ENCODE measurements around the gene TRIM59.

Gene TRIM59

DNA sequence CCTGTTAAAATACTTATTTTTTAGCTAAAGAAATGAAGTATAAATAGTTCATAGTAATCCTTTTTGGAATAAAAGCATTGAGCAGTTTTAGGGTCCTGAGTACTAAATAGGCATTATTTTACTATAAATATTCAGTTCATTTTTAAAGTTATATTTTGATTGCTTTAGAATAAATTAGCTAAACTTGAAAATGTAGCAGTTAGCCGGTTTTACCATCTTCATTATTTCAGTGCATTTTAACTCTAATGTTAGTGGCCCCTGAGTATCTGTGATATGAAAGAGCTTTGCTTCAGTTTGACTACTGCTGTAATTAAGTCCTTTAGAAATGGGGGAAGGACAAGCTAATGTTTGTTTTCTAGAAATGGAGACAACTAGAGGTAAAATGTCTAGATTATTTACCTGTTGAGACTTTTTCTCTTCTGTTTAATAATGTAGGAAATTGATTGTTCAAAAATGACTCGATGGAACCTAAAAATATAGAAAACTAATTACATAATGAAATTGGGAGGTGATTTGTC, 46.5 kb downstream of the TRIM59 start:
- DNase-seq (ENCODE audit: low read depth in 2 of 2) = no peak

DNA sequence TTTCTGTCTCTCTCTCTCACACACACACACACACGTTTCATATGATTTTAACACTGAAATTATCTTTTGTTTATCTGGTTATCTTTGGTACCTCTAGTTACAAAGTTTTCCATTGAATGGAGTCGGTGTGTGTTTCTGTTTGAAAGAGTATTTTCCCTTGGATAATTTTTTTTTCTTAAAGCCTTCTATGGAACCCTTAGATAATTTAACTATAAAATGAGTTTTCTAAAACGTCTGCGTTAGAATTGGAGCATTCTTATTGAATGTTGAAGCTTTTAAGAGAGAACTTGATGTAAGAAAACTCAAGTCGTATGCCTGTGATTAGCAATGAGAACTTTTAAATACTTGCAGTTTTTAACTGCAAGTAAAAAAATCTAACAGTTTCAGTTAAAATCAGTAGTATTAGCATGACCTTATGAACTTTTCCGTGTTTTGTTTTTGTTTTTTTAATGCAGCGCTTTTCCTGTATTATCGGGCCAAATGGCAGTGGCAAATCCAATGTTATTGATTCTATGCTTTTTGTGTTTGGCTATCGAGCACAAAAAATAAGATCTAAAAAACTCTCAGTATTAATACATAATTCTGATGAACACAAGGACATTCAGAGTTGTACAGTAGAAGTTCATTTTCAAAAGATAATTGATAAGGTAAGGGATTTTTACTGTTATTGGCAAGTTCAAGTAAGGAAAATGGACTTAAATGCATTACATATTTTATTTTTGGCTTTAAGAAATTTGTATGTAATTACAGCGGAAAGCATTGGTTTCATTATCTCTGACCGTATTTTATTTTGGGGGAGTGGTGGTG, 47.2 kb downstream of the TRIM59 start:
- no peak for DNase-seq (ENCODE audit: low read depth in 2 of 2)

DNA sequence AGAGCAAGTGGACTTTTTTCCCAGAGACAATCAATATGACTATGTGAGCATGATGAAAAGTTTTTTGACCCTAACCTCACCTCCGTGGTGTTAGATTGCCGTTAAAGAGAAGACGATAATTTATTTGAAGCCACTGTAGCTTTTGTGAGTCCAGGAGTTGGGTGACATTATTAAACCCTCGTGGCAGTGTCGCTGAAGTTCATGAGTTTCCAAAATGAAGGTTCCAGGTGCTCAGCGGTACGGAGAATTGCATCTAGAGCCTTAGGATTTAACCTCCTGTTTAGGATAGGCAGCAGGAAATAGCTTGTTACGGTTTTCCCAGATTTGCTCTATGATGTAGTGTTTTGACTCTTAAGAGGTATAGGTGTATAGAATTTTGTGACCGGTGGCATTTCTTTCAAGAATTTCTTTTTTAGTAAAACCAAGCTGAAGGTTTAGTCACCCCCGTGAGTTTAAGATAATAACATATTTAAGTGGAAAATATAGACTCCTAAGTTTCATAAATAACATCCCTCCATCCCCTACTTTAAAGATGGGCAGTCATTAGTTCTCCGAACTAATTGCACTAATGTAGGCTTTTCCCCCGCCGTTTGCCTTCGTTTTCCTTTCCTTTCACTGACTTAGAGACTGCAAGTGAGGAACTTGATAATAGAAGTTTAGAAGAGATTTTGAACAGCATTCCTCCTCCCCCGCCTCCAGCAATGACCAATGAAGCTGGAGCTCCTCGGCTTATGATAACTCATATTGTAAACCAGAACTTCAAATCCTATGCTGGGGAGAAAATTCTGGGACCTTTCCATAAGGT, 48.1 kb downstream of the TRIM59 start:
- no peak for DNase-seq (ENCODE audit: low read depth in 2 of 2)

DNA sequence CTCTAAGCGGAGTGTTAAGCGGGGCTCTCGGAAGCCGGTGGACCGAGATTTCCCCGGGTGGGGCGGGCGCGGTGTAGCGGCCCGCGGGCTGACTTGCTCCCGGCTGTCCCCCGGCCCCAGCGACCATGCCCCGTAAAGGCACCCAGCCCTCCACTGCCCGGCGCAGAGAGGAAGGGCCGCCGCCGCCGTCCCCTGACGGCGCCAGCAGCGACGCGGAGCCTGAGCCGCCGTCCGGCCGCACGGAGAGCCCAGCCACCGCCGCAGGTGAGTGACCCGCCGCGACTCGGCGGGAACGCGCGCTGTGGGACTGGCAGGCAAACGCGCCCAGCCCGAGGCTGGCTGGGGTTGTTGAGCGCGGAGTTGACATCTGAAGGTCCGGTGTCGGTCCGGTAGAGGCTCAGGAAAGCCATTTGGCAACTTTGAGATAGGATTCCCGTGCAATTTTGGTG, 48.9 kb downstream of the TRIM59 start:
- DNase-seq (ENCODE audit: low read depth in 2 of 2) = no peak

DNA sequence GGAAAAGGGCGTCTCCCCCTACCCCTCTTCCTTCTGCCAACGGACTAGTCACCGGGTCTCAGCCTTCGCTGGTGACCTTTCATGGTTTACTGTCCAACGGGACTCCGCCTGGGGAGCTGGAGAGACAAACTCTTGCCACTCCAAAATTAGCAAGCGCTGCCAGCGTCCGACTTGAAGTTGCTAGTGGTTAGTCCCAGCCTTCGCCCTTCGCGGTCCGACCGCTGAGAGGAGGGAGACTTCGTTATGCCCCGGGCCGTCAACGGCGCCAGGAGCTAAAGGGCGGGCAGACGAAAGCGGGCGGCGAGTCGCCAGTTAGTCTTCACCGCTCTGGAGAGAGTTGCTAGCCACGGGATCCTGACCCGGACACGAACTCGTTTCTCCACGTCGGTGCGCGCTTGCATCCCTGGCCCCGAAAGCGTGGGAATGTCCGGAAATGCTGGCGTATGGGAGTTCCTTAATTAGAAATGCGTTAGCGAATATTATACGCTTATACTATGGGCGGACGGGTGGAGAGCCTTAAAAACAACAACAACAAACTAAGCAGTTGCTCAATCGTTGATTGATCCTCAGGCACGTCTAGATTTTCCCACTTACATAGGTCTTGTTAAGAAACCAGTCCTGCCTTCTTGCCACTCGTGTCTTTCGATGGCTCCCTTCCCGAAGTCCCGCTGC, 49.4 kb downstream of the TRIM59 start:
- DNase-seq (ENCODE audit: low read depth in 2 of 2) = no peak

DNA sequence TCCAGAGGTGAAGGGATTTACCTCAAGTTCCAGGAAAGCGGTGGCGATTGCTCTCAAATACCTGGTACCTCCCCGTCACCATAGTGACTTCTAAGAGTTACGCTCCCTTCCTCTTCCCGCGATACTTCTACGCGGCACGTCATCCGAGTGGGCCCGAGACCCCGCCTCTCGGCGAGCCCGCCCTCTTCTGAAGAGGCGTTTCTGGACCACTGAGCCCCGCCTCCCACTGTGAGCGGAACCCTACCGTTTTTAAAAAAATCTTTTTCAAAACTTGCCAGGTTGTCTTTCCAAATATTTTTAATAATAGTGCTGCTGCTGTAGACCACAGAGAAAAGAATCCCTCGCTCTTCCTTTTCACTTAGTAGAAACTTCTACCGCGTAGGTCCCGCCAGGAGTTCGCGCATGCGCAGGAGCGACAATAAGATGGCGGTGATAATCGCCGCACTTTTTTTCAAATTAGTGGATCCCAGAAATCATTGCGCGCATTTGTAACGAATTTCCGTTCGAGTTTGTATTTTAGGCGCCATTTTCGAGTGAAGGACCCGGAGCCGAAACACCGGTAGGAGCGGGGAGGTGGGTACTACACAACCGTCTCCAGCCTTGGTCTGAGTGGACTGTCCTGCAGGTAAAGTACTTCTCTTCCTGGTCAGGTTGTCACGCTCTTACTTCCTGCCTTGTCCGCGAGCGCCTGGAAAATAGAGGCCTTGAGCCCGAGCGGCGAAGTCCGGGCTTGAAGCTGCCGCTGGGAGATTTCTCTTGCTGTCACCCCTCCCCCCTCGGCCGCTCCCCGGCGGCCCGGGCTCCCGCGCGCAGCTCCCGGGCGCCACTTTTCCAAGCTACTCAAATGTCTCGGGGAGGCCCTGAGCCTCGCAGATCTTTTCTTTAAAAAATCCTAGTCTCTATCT, 50.2 kb downstream of the TRIM59 start, which contains the start of the genes IFT80 and SMC4:
Gene IFT80 (minus strand): TSS at position 101 of the 905 bp plus-strand sequence. CDS start 14,625 bp downstream, outside the sequence.
Gene SMC4 (plus strand): TSS at position 526 of the 905 bp plus-strand sequence. CDS start 1,177 bp downstream, outside the sequence.
- peak; percentile 88 to 91 for DNase-seq (ENCODE audit: low read depth in 2 of 2)

DNA sequence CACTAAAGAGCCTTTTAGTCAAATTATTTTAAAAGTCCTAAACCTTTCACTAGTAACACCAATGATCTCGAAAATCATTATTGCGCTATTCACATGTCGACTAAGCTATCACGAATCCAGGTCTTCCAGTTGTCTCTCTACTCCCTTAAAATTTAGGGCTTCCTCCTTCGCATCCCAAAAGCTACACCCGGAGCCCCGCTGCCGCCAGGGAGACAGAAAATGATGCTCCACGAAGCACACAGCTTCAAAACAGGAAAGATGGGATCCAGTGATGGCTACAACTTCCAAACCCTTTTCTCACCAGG, 50.8 kb downstream of the TRIM59 start:
- DNase-seq (ENCODE audit: low read depth in 2 of 2) = no peak

DNA sequence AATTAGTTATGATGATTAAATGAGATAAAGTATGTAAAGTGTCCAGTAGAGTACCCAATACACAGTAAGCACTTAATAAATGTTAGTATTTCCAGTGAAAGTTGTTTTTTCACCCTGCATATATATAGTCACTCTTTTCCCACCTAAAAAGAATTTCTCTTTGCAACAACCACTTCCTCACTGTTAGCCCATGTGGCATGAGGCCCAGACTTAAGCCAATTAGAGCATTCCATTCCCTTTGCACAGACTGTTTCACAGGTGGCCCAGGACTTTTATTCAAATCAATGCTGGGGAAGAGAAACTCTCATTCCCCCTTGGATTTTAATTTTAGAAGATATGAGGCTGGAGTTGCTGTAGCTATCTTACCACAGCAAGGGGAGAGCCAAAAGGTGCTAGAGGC, 54.3 kb downstream of the TRIM59 start:
- no peak for DNase-seq (ENCODE audit: low read depth in 2 of 2)

DNA sequence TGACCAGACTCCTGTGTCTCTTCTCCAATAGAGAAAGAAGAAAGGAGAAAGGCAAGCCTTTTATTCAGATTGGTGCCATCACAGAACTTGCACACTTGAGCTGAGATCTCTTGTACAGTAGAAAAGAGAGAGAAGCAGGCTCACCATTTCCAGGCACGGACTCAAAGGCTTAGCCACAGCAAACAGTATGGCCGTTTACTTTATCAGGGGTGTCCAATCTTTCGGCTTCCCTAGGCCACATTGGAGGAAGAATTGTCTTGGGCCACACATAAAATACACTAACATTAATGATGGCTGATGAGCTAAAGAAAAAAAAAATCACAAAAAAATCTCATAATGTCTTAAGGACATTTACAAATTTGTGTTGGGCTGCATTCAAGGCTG, 55.6 kb downstream of the TRIM59 start:
- no peak for DNase-seq (ENCODE audit: low read depth in 2 of 2)

DNA sequence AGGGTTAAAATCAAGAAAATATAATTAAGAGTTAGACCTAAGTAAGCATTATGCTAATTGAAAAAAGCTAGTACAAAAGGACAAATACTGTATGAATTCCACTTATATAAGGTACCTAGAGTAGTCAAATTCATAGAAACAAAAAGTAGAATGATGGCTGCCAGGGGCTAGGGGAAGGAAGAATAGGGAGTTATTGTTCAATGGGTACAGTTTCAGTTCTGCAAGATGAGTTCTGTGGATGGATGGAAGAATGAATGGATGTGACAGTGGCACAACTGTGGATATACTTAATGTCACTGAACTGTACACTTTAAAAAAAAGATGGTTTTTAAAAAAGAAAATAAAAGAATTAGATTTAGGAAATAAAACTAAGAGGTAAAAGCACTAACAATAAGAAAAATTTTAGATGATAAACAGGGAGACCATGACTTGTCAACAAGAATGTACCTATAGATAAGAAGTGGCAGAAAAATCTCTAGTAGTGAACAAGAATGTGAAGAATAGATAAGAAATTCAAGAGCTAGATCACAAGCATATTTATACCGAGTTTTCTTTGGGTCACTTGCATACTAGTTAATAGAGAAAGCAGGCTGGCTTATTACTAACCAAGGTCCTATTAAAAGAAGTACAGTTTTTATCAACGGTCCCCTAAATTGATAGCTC, 56.1 kb downstream of the TRIM59 start:
- DNase-seq (ENCODE audit: low read depth in 2 of 2) = no peak

DNA sequence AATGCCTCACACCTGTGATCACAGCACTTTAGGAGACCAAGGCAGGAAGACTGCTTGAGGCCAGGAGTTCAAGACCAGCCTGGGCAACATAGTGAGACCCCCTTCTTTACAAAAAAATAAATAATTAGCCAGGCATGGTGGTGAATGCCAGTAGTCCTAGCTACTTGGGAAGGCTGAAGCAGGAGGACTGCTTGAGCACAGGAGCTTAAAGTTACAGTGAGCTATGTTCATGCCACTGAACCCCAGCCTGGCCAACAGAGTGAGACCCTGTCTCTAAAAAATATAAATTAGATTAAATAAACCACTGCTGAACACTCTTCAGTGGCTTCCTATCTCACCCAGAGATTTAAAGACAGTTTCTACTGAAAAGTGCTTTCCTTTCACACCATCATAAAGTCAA, 56.8 kb downstream of the TRIM59 start:
- no peak for DNase-seq (ENCODE audit: low read depth in 2 of 2)

DNA sequence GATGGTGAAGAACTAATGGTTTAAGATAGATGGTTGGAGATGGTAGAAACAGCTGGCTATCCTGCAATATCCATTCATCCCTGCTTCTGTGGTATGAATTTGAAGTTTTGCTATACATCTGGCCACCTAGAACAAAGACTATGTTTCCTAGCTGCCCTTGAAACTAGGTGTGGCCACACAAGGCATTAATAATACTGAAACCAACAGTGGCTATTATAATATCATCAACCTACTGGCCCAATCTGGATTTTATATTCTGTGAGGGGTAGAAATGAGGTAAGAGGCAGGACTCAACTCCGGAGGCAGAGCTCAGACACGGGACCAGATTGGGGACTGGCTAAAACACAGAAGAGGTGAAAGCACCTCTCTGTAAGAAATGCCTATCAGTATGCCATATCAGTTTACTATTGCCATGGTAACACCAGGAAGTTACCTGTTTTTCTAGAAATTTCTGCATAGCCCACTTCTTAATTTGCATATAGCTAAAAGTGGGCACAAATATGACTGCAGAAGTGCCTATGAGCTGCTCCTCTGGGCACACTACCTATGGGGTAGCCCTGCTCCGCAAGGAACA, 58.9 kb downstream of the TRIM59 start:
- no peak for DNase-seq (ENCODE audit: low read depth in 2 of 2)
